Measurements from ENCODE around the gene SLC30A4. TPM values are rescaled to one million over a fixed set of nuclear protein-coding genes. Genes with fewer than 3 reads are reported as not detected.
A peak's percentile ranks its signal among the peaks of the same experiment; 100 is the strongest.

Gene SLC30A4
- total and polyA plus RNA-seq, 2 of the 4 experiments (the other 2 are of a cell fraction), result 2.1 to 5.6 TPM

DNA sequence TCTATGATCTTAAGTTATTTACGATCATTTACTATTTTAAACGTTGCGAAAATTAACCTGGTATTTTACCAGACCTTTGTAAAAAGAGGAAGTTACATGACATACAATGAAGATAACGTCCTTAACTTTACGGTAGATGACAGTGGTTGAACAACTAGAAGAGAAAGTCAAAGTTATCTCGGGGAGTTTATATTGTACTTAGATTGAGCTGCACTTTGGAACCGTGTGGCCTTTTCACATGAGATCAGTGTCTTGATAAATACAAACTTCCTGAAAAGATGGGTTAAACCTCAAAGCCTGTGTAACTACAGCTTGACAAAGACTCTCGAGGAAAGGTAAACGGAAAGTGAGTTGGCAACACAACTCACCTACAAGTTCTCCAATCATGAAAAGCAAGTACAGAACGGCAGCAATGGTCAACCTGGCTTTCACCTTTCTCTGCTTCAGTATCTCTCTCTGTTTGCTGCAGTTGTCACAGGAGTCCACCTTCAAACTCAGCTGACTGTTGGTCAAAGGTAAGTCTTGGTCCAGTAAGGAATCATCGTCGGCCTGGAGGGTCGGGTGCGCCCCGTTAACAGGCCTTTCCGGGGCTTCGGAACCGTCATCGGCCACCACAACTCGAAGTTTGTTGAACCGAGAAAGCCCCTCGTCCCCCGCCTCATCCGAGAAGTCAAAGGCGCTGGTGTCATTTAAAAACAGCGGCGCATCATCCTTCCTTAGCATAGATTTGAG, 793 bp downstream of the SLC30A4 start:
- Histone ChIP-seq H3K79me1 (ENCODE audit: low read depth in 1 of 2, low read length in 2 of 2) (peaks cover 0 to 4% of the 10 kb centered on the region in 2 experiments; a peak in 2 of 4 replicates), H3K9me1 (ENCODE audit: insufficient read depth, low read length) (no peaks in the 10 kb centered on the region), H4K8ac (ENCODE audit: low read depth in 2 of 2, low read length in 2 of 2) (peak overlapping the region; percentile 13 to 77), H3K18ac (ENCODE audit: low read depth, low read length) (peak overlapping the region; percentile 30; the same call in 1 of the 2 replicates), H2AK9ac (replicated peaks; ENCODE audit: low read depth, low read length, poor library complexity) (no peak overlapping the region), H3K36me3 (ENCODE audit: control insufficient read depth, insufficient read depth, low read length) (no peaks in the 10 kb centered on the region), H2BK15ac (ENCODE audit: low read depth, low read length) (no peak overlapping the region), H3K23ac (ENCODE audit: low read depth, low read length) (peak overlapping the region; percentile 90), H3K27me3 (ENCODE audit: control insufficient read depth, insufficient read depth, low read length) (no peaks in the 10 kb centered on the region), H3K56ac (ENCODE audit: extremely low read depth, insufficient read depth, low read length) (0 out of 2 replicates have a peak overlapping the region, but pooled peaks have one; percentile 14), H3K14ac (replicated peaks; ENCODE audit: low read depth, low read length) (peak overlapping the region; percentile 91), H4K20me1 (ENCODE audit: insufficient read depth, low read length) (no peaks in the 10 kb centered on the region), H3K9me3 (ENCODE audit: control insufficient read depth, insufficient read depth, low read length) (no peaks in the 10 kb centered on the region), H2AK5ac (ENCODE audit: low read depth, low read length) (no peak overlapping the region), H2AFZ (replicated peaks; ENCODE audit: low read length, poor library complexity) (peak overlapping the region; percentile 91), H3K4ac (ENCODE audit: low read depth, low read length) (peak overlapping the region; percentile 51), H3K4me1 (ENCODE audit: control insufficient read depth, insufficient read depth, low read length) (no peaks in the 10 kb centered on the region), H3K9ac (ENCODE audit: low read depth, low read length) (peak overlapping the region; percentile 84), H3K4me2 (ENCODE audit: low read depth, low read length) (peak overlapping the region; percentile 99), H2BK20ac (ENCODE audit: low read depth, low read length) (no peak overlapping the region), H4K91ac (ENCODE audit: insufficient read depth, low read depth, low read length) (no peak overlapping the region), H3K4me3 (ENCODE audit: insufficient read depth, low read depth, low read length) (peak overlapping the region; percentile 83), H3K27ac (ENCODE audit: insufficient read depth, low read length) (peak overlapping the region; percentile 14; the same call in 1 of the 2 replicates), H2BK5ac (ENCODE audit: low read depth, low read length, poor library complexity, severe bottlenecking) (no peak overlapping the region), H4K5ac (ENCODE audit: low read depth, low read length) (peak overlapping the region; percentile 59; the same call in 1 of the 2 replicates), H2BK120ac (ENCODE audit: low read depth, low read length) (no peak overlapping the region)
- CTCF ChIA-PET, result interaction anchor here (0.6 kb wide), 1 partner anchor 90 kb away, joined by 3 read pairs; no protein-coding TSS in a partner anchor
- dilution Hi-C loops (cut with HindIII; ENCODE audit: low sequenced_read_pairs, unreplicated experiment) (no loop called here), in situ Hi-C loops (cut with MboI; ENCODE audit: low sequenced_read_pairs) (no loop called here), intact Hi-C loops (cut with micrococcal nuclease) (loop anchor here (2.0 to 5.0 kb wide), 2 partner anchors 65 to 91 kb away; partner anchors contain the start of gene BLOC1S6)
- ATAC-seq (ENCODE audit: low read depth) (peak; percentile 2; the same call in 1 of the 2 replicates), DNase-seq (no peak)
- POLR2A ChIA-PET (ENCODE audit: unreplicated experiment), result interaction anchor here (0.6 kb wide), 1 partner anchor 177 kb away, joined by 3 read pairs; no protein-coding TSS in a partner anchor
- WGBS, 2 experiments (ENCODE audit: extremely low coverage in 2 of 2, insufficient read length in 1 of 2), result 3% methylated on average over 17 of the region's 27 CpGs; no CpG with 5 or more reads in 1 of the 2 experiments
- BruUV-seq (replicated peaks), result no TSS peak
- TF ChIP-seq, protein P1, sequence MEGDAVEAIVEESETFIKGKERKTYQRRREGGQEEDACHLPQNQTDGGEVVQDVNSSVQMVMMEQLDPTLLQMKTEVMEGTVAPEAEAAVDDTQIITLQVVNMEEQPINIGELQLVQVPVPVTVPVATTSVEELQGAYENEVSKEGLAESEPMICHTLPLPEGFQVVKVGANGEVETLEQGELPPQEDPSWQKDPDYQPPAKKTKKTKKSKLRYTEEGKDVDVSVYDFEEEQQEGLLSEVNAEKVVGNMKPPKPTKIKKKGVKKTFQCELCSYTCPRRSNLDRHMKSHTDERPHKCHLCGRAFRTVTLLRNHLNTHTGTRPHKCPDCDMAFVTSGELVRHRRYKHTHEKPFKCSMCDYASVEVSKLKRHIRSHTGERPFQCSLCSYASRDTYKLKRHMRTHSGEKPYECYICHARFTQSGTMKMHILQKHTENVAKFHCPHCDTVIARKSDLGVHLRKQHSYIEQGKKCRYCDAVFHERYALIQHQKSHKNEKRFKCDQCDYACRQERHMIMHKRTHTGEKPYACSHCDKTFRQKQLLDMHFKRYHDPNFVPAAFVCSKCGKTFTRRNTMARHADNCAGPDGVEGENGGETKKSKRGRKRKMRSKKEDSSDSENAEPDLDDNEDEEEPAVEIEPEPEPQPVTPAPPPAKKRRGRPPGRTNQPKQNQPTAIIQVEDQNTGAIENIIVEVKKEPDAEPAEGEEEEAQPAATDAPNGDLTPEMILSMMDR (conservative IDR thresholded peaks at IDR 0.05; ENCODE audit: low read depth, low read length), result no peak
- no peak for TF ChIP-seq RCOR1 (IDR thresholded peaks at IDR 0.05; ENCODE audit: insufficient replicate concordance, low read length)
- no peak for TF ChIP-seq MAZ (IDR thresholded peaks at IDR 0.05; ENCODE audit: borderline replicate concordance, low read depth, low read length)
- TF ChIP-seq MAFK (IDR thresholded peaks at IDR 0.05; ENCODE audit: low read depth, low read length), result no peak
- no peak for TF ChIP-seq CHD1 (IDR thresholded peaks at IDR 0.05; ENCODE audit: low read depth, low read length)
- no peak for TF ChIP-seq RFX5 (IDR thresholded peaks at IDR 0.05; ENCODE audit: low read depth, low read length)
- no peak for TF ChIP-seq CEBPB (IDR thresholded peaks at IDR 0.05; ENCODE audit: low read depth, low read length)
- TF ChIP-seq NFE2L2 (IDR thresholded peaks at IDR 0.05; ENCODE audit: low read depth, low read length), result no peak
- TF ChIP-seq, protein P2, sequence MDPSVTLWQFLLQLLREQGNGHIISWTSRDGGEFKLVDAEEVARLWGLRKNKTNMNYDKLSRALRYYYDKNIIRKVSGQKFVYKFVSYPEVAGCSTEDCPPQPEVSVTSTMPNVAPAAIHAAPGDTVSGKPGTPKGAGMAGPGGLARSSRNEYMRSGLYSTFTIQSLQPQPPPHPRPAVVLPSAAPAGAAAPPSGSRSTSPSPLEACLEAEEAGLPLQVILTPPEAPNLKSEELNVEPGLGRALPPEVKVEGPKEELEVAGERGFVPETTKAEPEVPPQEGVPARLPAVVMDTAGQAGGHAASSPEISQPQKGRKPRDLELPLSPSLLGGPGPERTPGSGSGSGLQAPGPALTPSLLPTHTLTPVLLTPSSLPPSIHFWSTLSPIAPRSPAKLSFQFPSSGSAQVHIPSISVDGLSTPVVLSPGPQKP (IDR thresholded peaks at IDR 0.05; ENCODE audit: borderline replicate concordance, low read depth, low read length), result no peak
- TF ChIP-seq, protein P3, sequence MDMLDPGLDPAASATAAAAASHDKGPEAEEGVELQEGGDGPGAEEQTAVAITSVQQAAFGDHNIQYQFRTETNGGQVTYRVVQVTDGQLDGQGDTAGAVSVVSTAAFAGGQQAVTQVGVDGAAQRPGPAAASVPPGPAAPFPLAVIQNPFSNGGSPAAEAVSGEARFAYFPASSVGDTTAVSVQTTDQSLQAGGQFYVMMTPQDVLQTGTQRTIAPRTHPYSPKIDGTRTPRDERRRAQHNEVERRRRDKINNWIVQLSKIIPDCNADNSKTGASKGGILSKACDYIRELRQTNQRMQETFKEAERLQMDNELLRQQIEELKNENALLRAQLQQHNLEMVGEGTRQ (IDR thresholded peaks at IDR 0.05; ENCODE audit: low read depth, low read length), result no peak
- TF ChIP-seq SMC3 (IDR thresholded peaks at IDR 0.05; ENCODE audit: low read depth, low read length), result no peak
- TF ChIP-seq FOS (IDR thresholded peaks at IDR 0.05; ENCODE audit: low read depth, low read length), result no peak
- TF ChIP-seq RAD21 (IDR thresholded peaks at IDR 0.05; ENCODE audit: low read length), result no peak
- no peak for TF ChIP-seq POLR2A (IDR thresholded peaks at IDR 0.05; ENCODE audit: low read depth, low read length)
